ENCODE data around the gene UCN2. TPM values are rescaled to one million over a fixed set of nuclear protein-coding genes. Genes with fewer than 3 reads are reported as not detected.

The UCN2 gene
- total and polyA plus RNA-seq, 2 experiments from 2014 or later = 0.30 to 1.5 TPM

GRCh38 chr3:48569808-48570450, 6.3 kb upstream of the UCN2 start:
- TF ChIP-seq EZH2phosphoT487 (IDR thresholded peaks at IDR 0.05; ENCODE audit: low read depth, severe bottlenecking, unreplicated experiment) (no peak), EZH2 (IDR thresholded peaks at IDR 0.05; ENCODE audit: borderline replicate concordance) (no peak)
- TF ChIP-seq, protein P1, sequence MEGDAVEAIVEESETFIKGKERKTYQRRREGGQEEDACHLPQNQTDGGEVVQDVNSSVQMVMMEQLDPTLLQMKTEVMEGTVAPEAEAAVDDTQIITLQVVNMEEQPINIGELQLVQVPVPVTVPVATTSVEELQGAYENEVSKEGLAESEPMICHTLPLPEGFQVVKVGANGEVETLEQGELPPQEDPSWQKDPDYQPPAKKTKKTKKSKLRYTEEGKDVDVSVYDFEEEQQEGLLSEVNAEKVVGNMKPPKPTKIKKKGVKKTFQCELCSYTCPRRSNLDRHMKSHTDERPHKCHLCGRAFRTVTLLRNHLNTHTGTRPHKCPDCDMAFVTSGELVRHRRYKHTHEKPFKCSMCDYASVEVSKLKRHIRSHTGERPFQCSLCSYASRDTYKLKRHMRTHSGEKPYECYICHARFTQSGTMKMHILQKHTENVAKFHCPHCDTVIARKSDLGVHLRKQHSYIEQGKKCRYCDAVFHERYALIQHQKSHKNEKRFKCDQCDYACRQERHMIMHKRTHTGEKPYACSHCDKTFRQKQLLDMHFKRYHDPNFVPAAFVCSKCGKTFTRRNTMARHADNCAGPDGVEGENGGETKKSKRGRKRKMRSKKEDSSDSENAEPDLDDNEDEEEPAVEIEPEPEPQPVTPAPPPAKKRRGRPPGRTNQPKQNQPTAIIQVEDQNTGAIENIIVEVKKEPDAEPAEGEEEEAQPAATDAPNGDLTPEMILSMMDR (IDR thresholded peaks at IDR 0.05; ENCODE audit: poor library complexity) = no peak
- Histone ChIP-seq H3K36me3 (replicated peaks; ENCODE audit: insufficient read depth, low read depth) (no peaks in the 10 kb centered on the region), H3K79me2 (no peaks in the 10 kb centered on the region), H3K4me2 (no peak overlapping the region), H3K4me3 (no peak overlapping the region), H3K27ac (no peak overlapping the region), H3K27me3 (no peaks in the 10 kb centered on the region), H3K9me3 (ENCODE audit: low read depth) (no peaks in the 10 kb centered on the region), H2AFZ (no peak overlapping the region), H4K20me1 (ENCODE audit: insufficient read depth, poor library complexity, severe bottlenecking) (no peaks in the 10 kb centered on the region), H3K4me1 (ENCODE audit: insufficient read depth) (no peaks in the 10 kb centered on the region), H3K9me2 (replicated peaks; ENCODE audit: insufficient read depth) (no peaks in the 10 kb centered on the region)
- DNase-seq (ENCODE audit: low spot score) = no peak
- 92% methylated on average over 16 of the region's 18 CpGs for WGBS (ENCODE audit: low lambda C conversion rate, missing lambda C conversion rate)

- Histone ChIP-seq H3K27ac (no peak overlapping the region), H3K4me3 (no peak overlapping the region), H3K4me2 (no peak overlapping the region), H3K36me3 (replicated peaks; ENCODE audit: insufficient read depth, low read depth) (no peaks in the 10 kb centered on the region), H3K79me2 (no peaks in the 10 kb centered on the region), H4K20me1 (ENCODE audit: insufficient read depth, poor library complexity, severe bottlenecking) (no peaks in the 10 kb centered on the region), H3K27me3 (no peaks in the 10 kb centered on the region), H3K9me3 (ENCODE audit: low read depth) (no peaks in the 10 kb centered on the region), H3K9me2 (replicated peaks; ENCODE audit: insufficient read depth) (no peaks in the 10 kb centered on the region), H3K4me1 (ENCODE audit: insufficient read depth) (no peaks in the 10 kb centered on the region), H2AFZ (no peak overlapping the region)
- TF ChIP-seq EZH2phosphoT487 (IDR thresholded peaks at IDR 0.05; ENCODE audit: low read depth, severe bottlenecking, unreplicated experiment) (no peak), EZH2 (IDR thresholded peaks at IDR 0.05; ENCODE audit: borderline replicate concordance) (no peak)
- TF ChIP-seq, protein P1 (IDR thresholded peaks at IDR 0.05; ENCODE audit: poor library complexity) = no peak
- WGBS (ENCODE audit: low lambda C conversion rate, missing lambda C conversion rate) = 95% methylated on average over 10 of the region's 10 CpGs
- DNase-seq (ENCODE audit: low spot score) = no peak
Measured at GRCh38 chr3:48569400-48569799, 5.8 kb upstream of the UCN2 start.

DNA sequence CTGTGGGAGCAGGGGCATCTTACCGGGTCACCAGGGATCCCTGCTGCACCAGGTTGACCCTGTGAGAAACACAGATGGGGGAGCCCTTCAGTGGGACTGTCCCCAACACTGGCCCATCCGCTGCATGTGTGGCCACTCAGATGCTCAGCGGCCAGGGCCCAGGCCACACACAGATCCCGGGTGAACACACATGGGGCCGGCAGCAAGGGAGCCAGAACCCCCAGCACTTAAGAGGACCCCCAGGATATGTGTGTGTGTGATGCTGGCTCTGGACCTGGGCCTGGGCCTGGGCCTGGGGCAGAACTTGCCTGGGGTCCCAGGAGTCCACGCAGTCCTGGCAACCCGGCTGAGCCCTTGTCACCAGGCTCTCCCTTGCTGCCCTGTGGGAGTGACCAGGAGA, 4.9 kb upstream of the UCN2 start:
- TF ChIP-seq EZH2 (IDR thresholded peaks at IDR 0.05; ENCODE audit: borderline replicate concordance) = no peak
- TF ChIP-seq EZH2phosphoT487 (IDR thresholded peaks at IDR 0.05; ENCODE audit: low read depth, severe bottlenecking, unreplicated experiment) = no peak
- TF ChIP-seq, protein P1 (IDR thresholded peaks at IDR 0.05; ENCODE audit: poor library complexity) = no peak
- no peaks in the 10 kb centered on the region for H3K4me1 ChIP-seq (ENCODE audit: insufficient read depth)
- DNase-seq (ENCODE audit: low spot score) = no peak
- no peaks in the 10 kb centered on the region for H3K36me3 ChIP-seq (replicated peaks; ENCODE audit: insufficient read depth, low read depth)
- H3K27me3 ChIP-seq = no peaks in the 10 kb centered on the region
- H3K79me2 ChIP-seq = no peaks in the 10 kb centered on the region
- no peaks in the 10 kb centered on the region for H3K9me3 ChIP-seq (ENCODE audit: low read depth)
- no peaks in the 10 kb centered on the region for H3K9me2 ChIP-seq (replicated peaks; ENCODE audit: insufficient read depth)
- no peak overlapping the region for H3K4me2 ChIP-seq
- H2AFZ ChIP-seq = no peak overlapping the region
- no peak overlapping the region for H3K27ac ChIP-seq
- no peak overlapping the region for H3K4me3 ChIP-seq
- WGBS (ENCODE audit: low lambda C conversion rate, missing lambda C conversion rate) = 95% methylated on average over 7 of the region's 7 CpGs
- H4K20me1 ChIP-seq (ENCODE audit: insufficient read depth, poor library complexity, severe bottlenecking) = no peaks in the 10 kb centered on the region

Measured in hepatocyte (in vitro differentiated cells).